HG03095 (cell line): ENCODE results near the gene KRT6B.
"Not testable (repeated sequence)": the region's sequence is repeated elsewhere in the genome, so short reads cannot be mapped to it uniquely, and the experiment has no call there.

ENCODE experiments used
- ATAC-seq: cut with Tn5 transposase; IDR thresholded peaks from one replicate; pipeline ENCODE4 v1.9.1; 2021; ENCODE audit warnings: moderate library complexity; ENCODE audit not compliant: unreplicated experiment

The KRT6B gene

DNA sequence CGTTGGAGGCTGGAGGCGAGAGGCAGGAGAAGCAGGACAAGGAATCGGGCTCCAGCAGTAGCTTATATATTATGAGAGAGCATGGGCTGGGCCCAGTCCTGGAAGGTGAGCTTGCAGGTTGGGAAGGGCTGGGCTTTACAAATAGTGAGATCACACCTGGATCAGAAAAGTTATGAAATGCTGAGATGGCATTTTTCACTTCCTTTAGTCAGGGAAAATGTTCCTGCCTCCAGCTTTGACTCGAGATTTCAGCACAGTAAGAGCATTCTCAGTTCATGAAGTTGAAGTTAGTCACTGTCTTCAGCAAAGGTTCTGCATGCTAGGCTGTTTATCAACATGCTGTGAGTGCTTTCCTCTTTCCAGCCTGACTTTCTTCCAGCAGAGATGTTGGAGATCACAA is 21.8 kb upstream of the KRT6B start, which contains the start of gene KRT6C:
KRT6C (minus strand) TSS at position 38 of the 400 bp plus-strand sequence. CDS start 68 bp downstream, outside the sequence.
- ATAC-seq, result no peak

DNA sequence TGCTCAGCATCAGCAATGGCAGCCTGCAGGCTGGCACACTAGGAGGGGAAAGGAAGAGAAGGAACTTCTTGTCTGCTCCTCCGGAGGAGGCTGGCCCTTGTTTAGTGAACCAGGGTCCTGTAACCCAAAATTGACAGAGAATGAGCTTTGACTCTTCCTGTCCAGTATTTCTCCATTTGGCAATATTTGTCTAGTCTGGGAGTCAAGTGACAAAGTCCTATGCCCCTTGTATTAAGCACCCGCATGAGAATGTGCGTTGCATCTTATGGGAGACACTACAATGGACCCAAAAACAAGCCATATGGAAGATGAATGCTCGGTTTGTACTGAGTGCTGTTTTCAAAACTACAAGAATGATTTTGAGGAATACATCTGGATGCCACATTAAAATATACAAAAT is 17.9 kb upstream of the KRT6B start:
- no peak for ATAC-seq

DNA sequence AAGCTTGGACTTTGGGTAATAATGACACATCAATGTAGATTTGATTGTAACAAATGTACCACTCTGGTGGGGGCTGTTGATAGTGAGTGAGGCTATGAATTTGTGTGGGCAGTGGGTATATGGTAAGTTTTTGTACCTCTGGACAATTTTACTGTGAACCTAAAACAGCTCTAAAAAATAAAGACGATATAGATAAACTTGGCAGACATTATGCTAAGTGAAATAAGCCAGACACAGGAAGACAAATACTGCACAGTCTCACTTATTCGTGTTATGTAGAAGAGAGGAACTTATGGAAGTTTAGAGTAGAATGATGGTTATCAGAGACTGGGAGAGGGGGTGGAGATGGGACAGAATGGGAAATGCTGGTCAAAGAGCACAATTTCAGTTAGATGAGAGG is 13.0 kb upstream of the KRT6B start:
- no peak for ATAC-seq

DNA sequence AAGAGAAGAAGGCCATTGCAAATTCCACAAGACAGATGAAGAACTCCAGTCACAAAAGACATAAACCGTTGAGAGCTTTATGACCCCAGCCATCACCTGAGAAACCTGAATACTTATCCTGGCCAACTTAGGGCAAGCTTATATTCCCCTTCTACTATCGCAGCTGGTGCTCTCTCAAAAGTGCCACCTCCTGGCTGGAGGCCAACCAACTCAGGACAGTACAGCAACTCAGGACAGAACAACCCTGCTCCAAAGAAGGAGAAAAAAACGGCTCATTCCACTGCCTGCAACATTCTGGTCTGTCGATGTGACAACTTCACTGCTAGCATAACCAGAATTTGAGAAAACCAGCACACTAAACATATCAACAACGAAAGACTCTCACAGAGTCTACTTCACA is 9.7 kb upstream of the KRT6B start:
- ATAC-seq, result no peak

DNA sequence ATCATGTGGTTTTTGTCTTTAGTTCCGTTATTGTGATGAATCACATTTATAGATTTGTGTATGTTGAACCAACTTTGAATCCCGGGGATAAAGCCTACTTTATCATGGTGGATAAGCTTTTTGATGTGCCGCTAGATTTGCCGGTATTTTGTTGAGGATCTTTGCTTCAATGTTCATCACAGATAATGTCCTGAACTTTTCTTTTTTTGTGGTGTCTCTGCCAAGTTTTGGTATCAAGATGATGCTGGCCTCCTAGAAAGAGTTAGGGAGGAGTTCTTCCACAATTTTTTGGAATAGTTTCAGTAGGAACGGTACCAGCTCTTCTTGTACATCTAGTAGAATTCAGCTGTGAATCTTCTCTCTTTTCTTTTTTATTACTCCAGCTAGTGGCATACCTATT is 6.9 kb upstream of the KRT6B start:
- ATAC-seq, result no peak

DNA sequence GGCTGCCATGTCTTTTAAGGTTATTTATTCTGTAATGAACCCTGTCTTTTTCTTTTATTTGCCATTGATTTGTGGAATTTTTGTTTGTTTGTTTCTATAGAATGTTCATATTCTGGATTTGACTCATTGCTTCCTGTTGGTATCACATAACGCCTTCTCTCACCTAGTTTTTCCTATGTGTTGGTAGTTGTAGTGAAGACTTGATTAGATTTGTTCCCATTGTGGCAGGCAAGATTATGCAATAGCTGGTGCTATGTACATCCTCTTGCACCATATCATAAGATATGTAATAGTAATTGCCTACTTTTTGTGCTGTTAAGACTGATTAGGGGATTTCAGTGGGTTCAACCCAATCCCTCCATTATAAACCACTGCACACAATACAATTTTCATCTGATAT is 3.9 kb upstream of the KRT6B start:
- ATAC-seq, result no peak

DNA sequence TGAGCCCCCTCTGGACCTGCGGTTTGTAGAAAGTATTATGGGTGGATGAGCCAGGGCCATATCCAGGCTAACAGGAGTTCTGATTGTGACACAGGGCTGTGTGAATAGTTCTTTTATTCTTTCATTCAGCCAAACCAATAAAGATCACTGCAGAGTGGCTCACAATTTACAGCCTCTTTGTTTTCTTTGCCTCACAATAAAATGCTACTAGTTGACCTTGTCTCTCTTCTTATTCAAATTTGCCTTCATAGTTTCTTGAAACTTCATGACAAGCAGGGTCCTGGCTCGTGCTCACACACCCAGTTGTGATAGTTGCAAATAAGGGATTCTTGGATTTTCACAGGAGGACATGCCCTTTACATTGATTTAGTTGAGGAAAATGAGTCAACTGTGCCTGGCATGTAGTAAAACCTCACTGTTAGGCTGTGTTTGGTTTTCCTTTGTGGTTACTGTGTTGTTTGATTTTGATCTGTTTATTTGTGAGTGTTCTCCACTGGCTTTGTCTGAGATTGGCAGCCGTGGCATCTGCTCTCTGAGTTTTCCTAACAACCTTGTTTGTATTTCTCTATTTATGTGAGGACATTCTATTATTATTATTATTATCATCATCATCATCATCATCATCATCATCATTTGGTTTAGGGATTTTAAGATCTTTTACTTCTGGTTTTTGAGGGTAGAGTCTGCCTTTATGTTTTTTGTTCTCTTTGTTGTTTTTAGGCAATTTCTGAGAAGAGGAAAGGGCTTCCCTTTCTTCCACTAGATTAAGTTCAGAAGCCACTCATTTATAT is 2.7 kb upstream of the KRT6B start:
- ATAC-seq, result no peak

DNA sequence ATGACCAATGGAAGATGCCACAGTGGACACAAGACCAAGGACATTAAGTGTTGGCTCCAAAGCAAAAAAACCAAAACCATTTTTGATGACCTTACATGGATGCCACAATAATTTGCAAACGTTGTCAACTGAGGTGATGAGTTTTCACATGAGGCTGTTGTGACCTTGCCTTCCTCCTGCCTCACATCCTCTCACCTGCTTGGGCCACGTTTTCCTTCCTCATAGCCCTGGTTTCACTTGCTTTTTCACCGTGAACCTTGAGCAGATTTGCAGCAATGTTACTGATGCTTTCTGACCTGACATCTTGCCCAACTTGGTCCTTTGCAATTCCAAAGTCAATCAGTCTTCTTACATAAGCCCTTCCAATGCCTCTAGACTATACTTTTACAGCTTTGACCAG is 3.7 kb downstream of the KRT6B start:
- ATAC-seq, result no peak

DNA sequence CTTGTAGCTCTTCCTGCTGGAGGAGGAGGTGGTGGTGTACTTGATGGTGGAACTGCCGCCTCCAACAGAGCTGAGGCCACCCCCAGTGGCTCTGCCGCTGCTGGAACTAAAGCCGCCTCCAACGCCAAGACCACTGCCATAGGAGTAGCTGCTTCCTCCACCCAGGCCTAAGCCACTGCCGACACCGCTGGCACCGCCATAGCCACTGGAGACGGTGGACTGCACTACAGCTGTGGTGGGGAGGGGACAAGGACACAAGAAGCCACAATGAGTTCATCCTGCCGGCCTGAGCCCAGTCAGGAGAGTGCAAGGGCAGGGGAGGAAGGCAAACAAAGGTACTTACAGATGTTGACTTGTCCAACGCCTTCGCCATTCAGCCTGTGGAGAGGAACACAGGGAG is 4.8 kb downstream of the KRT6B start:
- not testable (repeated sequence) for ATAC-seq

DNA sequence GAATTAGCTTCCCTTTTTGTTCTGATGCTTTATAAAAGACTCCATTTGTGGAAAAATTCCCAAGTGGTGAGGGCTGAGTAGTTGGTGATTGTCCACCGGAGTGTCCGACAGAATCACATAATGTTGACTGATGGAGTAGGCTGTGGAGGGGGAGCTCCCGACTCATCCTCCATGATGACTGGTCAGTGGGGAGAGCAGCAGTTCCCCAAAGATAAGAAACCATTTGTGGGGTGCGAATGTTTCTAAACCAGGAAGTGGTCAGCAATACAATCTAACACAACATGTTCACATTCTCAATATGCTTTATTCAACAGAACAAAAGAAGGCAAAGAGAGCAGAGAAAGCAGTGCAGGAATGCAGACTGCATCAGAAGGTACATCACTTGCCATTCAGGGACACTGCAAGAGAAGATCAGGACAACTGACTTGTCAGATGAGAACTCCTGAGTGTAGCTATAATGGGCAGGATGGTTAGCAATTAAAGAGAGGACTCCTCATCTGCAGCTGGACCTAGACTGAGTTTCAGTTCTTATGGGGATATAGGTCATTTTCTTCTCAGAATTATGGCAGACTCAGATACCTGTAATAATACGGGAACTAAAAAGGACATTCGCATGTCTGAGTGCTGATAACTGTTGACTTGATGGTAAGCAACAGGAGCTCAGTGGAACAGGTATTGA is 5.4 kb downstream of the KRT6B start:
- no peak for ATAC-seq

DNA sequence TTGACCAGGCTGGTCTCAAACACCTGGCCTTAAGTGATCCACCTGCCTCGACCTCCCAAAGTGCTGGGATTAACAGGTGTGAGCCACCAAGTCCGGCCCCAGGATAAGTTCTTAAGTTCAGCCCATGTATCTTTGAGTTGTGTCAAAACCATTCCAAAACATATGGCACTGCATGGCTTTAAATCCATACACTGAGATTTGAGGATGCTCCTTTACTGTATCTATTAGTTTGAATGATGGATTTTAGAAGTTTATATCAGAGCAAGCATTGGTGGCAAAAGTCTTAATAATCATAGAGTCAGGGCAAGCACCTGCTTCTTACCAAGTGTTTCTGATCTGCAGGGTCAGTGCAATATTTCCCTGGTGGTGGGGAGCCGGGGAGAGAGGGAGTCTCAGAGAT is 6.1 kb downstream of the KRT6B start:
- ATAC-seq, result no peak

DNA sequence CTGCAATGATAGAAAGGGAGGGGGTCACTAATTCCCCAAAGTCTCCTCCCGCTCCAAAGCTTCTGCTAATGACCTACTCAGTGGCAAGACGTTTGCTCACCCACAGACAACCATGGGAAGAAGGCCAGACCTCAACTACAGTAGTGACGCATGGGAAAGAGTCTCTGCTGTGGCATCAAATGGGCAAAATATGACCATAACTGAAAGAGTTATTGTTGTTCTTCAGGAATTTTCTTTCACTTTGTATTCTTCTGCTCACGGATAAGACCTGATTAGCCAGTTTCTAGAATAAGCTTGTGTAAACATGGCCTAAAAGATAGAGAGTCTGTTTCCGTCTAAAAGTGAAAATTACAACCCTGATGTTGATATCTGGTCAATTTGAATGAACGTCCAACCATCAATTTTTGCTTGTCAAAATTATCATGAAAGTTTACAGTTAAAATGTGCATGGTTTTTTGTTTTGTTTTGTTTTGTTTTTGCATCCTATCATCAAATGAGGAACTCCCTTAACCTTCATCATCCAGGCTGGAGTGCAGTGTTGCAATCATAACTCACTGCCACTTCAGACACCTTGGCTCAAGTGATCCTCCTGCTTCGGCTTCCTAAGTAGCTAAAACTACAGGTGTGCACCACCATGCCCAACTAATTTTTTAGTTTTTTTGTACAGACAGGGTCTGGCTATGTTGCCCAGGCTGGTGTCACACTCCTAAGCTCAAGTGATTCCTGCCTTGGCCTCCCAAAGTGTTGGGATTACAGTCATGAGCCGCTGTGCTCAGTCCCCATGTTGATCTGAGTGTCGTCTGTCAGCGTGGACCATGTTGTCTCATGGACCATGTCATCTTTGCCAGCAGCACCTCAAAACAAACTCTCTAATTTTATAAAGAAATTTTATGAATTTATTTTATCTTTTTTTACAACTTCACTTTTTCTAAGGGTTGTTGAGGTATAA is 7.0 kb downstream of the KRT6B start:
- ATAC-seq, result no peak

DNA sequence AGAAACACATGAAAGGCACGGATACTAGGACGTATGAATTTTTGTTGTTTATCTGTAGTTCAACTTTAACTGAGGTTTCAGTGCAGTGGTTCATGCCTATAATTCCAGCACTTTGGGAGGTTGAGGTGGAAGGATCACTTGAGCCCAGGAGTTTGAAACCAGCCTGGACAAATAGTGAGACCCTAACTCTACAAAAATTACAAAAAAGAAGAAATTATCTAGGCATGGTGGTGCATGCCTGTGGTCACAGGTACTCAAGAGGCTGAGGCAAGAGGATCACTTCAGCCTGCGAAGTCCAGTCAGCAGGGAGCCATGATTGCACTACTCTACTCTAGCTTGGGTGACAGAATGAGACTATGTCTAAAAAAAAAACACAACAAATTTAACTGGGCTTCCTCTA is 8.0 kb downstream of the KRT6B start:
- no peak for ATAC-seq

DNA sequence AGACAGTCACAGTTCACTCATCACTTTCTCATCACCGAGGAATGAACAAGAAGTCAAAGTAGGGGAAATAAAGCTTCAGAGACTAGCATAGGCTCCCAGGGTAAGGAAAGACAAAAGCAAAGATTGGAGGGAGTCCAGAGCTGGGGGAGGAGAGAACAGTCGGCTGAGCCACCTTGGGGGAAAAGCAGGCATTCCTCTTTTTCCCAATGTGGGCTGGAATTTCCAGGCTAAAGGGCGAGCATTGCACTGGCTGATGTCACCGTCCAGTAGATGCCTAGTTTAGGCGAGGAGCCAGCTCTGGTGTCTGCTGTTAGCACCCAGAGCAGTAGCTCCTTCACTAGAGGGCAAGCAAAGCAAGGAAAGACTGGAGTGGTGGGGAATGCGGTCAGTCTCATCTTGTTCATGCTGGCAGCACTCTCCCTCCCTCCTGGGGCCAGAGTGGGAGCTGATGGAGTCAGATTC is 9.3 kb downstream of the KRT6B start:
- no peak for ATAC-seq

DNA sequence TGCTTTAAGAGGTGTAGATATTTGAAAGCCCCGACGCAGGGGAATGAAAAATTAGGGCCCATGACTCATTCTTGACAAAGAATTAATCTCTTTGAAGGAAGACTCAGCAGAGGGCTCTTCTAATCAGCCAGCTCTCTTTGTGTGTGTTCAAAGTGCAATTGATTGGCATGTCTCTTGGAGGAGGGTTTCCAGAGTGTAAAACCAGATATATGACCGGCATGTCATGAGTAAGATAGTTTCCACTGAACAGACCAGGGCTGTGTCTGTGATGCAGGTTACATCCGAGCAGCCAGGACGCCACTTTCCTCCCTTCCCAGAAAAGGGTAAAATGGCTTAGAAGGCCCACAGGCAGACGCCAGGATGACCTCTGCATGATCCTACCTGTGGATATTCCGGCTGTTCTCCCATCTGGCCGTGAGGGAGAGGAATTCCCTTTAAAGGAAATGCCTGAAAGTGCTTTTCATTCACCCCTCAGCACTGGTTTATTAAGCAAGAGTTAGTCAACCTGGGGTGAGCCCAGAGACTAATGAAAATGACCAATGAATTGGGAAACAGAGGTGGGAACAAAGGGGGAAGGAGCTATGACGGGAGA is 10.5 kb downstream of the KRT6B start:
- no peak for ATAC-seq

DNA sequence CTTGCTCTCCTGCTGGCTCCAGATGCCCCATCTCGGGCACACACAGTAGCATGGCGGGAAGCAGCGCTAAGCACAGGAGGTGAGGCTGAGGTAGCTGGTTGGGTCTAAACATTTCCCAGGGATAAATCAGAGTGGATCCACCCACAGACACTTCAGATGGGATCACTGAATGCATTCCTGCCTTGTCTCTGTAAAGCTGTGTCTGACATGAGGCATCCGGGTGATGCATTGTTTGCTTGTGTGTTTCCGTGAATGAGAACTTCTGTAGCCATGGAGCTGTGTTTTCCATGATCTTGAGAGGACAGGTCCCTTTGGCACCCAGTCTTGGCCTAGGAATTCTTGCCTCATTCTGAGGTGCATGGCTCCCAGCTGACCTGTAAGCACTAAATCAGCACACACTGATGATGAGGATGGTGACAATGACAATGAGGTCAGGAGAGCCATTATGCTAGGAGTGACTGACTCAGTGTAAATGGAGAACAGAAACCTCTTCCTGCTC is 11.1 kb downstream of the KRT6B start:
- ATAC-seq, result no peak

DNA sequence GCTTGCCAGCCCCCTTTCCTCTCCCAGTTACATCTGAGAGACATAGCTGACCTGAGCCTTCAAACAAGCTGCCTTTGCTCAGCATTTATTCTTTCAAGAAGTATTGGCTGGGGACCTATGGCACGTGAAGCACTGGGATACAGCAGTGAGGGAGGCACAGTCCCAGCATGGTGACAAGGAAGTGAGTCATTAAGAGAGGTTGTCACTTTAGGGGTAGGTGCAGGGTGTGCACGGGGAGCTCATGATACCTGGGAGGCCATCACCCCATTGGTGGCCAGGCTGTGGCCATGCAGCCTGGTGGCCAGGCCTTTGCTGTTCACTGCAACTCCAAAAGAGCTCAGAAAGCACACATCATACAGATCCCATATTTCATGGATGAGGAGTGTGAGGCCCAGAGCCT is 12.1 kb downstream of the KRT6B start:
- no peak for ATAC-seq

DNA sequence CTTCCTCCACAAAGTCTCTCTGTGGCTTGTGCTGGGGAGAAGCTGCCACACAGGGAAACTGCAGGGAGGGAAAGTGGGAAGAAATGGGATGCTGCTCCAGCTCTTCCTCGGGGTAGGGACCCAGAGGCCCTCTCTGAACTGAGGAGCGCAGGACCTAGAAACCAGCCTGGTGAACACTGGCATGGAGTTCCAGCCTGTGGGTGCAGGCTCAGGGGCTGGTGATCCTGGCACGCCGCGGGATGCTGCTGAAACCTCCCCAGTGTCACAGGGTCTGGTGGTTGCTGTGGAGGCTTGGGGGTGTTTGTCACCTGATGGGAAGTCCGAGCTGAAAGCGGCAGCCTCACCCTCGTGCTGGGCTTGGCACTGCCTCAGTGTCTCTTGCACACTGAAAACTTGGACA is 12.5 kb downstream of the KRT6B start:
- ATAC-seq, result no peak

DNA sequence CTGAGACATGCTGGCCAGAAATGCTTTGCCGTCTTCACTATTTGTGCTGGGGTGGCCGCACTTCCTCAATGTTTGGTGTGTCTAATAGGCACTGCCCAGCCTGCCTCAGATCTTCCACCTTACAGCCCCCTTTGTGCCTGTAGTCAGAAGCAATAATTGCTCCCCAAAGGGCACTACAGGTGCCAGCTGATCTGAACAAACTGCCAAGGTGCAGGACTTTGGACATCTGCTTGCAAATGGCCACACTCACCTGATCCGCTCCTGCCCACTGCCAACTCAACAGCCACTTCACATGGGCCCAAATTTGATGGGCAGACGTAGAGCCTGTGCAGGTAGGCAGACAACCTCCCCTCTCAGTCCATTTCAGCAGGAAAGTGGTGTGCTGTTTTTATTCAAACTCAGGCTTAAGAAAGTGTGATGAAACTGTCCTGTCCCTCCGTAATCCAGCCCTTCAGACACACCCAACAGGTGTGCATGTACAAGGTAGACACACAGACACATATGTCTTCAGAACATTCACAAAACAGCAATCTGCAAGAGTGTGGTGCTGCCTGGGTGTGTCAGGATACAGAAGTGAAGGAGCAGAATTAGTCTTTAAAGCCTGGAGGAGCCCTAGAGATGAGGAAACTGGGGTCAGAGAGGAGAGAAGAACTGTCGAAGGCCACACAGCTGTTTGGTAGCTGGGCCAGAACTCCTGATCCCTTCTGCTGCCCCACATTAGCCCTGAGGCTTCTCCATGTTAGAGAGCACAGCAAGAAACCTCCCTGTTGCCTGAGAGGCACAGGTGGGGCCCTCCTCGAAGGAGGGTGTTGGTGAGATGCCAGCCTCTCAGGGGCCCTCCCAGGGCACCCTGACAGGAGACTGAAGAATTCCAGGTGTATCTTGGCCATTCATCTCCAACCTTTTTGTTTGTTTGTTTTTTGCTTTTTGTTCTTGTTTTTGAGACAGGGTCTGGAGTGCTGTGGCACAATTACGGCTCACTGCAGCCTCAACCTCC is 13.3 kb downstream of the KRT6B start:
- no peak for ATAC-seq

DNA sequence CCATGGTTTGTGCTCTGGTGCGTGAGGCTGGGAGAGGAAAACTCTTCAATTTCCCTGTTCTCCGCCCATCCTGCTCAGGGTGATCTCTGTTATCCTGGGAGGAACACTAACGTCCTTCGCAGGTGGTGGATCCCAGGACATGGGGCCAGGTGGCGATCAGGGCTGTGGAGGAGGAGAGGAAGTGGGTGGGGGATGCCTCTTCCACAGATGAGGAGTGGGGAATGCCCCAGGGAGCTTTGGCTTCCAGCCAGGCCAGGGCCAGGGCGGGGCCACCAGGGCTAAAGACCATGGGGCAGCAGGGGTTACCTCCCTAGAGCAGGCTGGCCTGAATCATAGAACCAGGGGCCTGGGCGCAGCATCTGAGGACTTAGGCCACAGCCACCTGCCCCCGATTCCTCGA is 14.4 kb downstream of the KRT6B start:
- no peak for ATAC-seq
